H1 (cell line): ENCODE data around the gene TMEM18. TPM values are rescaled to one million over a fixed set of nuclear protein-coding genes. Genes with fewer than 3 reads are reported as not detected.

Experiments
- ATF3 ChIP-seq: IDR thresholded peaks from 2 replicates; pipeline ENCODE4 v1.6.1; 2011; ENCODE audit warnings: low read depth, mild to moderate bottlenecking, low read length; ENCODE audit not compliant: insufficient read depth
- CBX8 ChIP-seq: fragments of 300-800, 300-1000 bp; sonication (generic); IDR thresholded peaks from 2 replicates; pipeline ENCODE4 v1.7.1; 2016; ENCODE audit warnings: low read depth, low read length, borderline replicate concordance
- FOSL1 ChIP-seq: IDR thresholded peaks from 2 replicates; pipeline ENCODE4 v1.6.1; 2011; ENCODE audit warnings: mild to moderate bottlenecking, low read depth, low read length, moderate library complexity; ENCODE audit not compliant: insufficient read depth
- GABPA ChIP-seq: IDR thresholded peaks from 2 replicates; pipeline ENCODE4 v1.6.1; 2011; ENCODE audit warnings: mild to moderate bottlenecking, low read length, moderate library complexity, borderline replicate concordance; ENCODE audit not compliant: insufficient read depth
- PHF8 ChIP-seq: fragments of 200-600 bp; sonication (generic); conservative IDR thresholded peaks from 2 replicates; pipeline ENCODE4 v1.7.1; 2012; ENCODE audit warnings: low read depth, mild to moderate bottlenecking, inconsistent platforms, low read length, moderate library complexity
- SP4 ChIP-seq: IDR thresholded peaks from 2 replicates; pipeline ENCODE4 v1.6.1; 2012; ENCODE audit warnings: low read length, inconsistent platforms
- polyA plus RNA-seq, 7 experiments: library from polyadenylated mRNA; depleted of rRNA in 3 of 7; stranded (reverse) in 5 of 7; unstranded in 2 of 7; fragments of >200 nt in 5 of 7; fragments of 200-250 nt in 2 of 7; gene quantifications; 1 replicate in 5 of 7; 2 replicates in 1 of 7; 4 replicates in 1 of 7; pipeline versions ENCODE4 v1.2.1 to v1.2.3, GENCODE V29; 2011 to 2013; ENCODE audit warnings: missing spikeins in 2 of 7, mixed read lengths in 2 of 7
- total RNA-seq: library from RNA; stranded (reverse); fragmentation: NEBNext Ultra II Directional; extraction: Animal tissue kit (Norgen Biotek cat#: 25700); gene quantifications from 2 replicates; pipeline ENCODE4 v1.2.1, GENCODE V29; 2021

The TMEM18 gene
- total and polyA plus RNA-seq, 2 of the 8 experiments (the other 6 are each of a cell fraction or from before 2014, with no cell fraction given) = 22.4 to 27.1 TPM

- TF ChIP-seq SP4 (no peak), CBX8 (no peak), GABPA (no peak), ATF3 (no peak), PHF8 (no peak), FOSL1 (no peak)
Measured at GRCh38 chr2:655626-656025, 21.6 kb downstream of the TMEM18 start (continued).
